Neural cell (in vitro differentiated cells): ENCODE measurements around the gene TENM3.

ENCODE experiments used
- EZH2 ChIP-seq: fragments of 200-600, 300-800 bp; shearing (Covaris generic), sonication (generic); IDR thresholded peaks from 2 replicates; pipeline ENCODE4 v1.6.1; 2014; ENCODE audit warnings: antibody characterized with exemption, low read length, borderline replicate concordance, mild to moderate bottlenecking; ENCODE audit not compliant: insufficient read depth, poor library complexity, severe bottlenecking
- REST ChIP-seq: IDR thresholded peaks from 2 replicates; pipeline ENCODE4 v1.6.1; 2012; ENCODE audit warnings: borderline replicate concordance

GRCh38 chr4:182384631-182385091 lies 141.5 kb downstream of the TENM3 start:
- TF ChIP-seq EZH2 (no peak), REST (no peak)
